HL-60 (cell line): ENCODE data around the gene AKNAD1.

Experiments used
- CTCF ChIP-seq: IDR thresholded peaks from one replicate; pipeline ENCODE4 v1.5.1; 2011; ENCODE audit warnings: low read length, control low read depth, inconsistent platforms; ENCODE audit not compliant: insufficient read depth
- GABPA ChIP-seq: IDR thresholded peaks from 2 replicates; pipeline ENCODE4 v1.6.1; 2012; ENCODE audit warnings: low read depth
- POLR2AphosphoS5 ChIP-seq: IDR thresholded peaks from 2 replicates; pipeline ENCODE4 v1.6.1; 2012; ENCODE audit warnings: low read depth

- no peak for TF ChIP-seq CTCF
- TF ChIP-seq POLR2AphosphoS5, result no peak
- no peak for TF ChIP-seq GABPA
Observed at GRCh38 chr1:108862698-108863477, 6.0 kb upstream of the AKNAD1 start.
